B cell (primary cell): ENCODE results near the gene HGFAC. TPM values are rescaled to one million over a fixed set of nuclear protein-coding genes. Genes with fewer than 3 reads are reported as not detected.

Source experiments
- ATAC-seq: fragments of 200-7000 bp; cut with Tn5 transposase; one replicate; pipeline ENCODE4 v1.10.0; 2021; ENCODE audit warnings: low read depth, mild to moderate bottlenecking, moderate number of reproducible peaks, moderate library complexity
- CTCF ChIA-PET: fragments of 350-600 bp; sonication (Branson Sonifier 250); formaldehyde crosslinking; loops from one replicate; lab custom pipeline; 2021; ENCODE audit warnings: antibody characterized with exemption, inconsistent platforms; lab: Charles Lee
- POLR2A ChIA-PET: fragments of 350-600 bp; sonication (Branson Sonifier 250); formaldehyde crosslinking; loops from one replicate; lab custom pipeline; 2021; ENCODE audit warnings: antibody characterized with exemption; lab: Charles Lee
- DNase-seq: peaks from one replicate; pipeline ENCODE4 v3.0.0; 2013
- H2AFZ ChIP-seq: 2 replicates; pipeline ENCODE4 v1.6.1; 2012; ENCODE audit warnings: mild to moderate bottlenecking, low read depth, low read length; ENCODE audit not compliant: insufficient read depth, poor library complexity, severe bottlenecking
- H3K27ac ChIP-seq, 2 donors: 1 replicate in 1 of 2; 2 replicates in 1 of 2; pipeline ENCODE4 v1.5.1; 2012 to 2013; ENCODE audit warnings: low read length in 2 of 2, mild to moderate bottlenecking in 2 of 2, moderate library complexity in 1 of 2
- H3K27me3 ChIP-seq, 4 experiments: fragments of 200-600 bp in 1 of 4; sonication (generic) in 1 of 4; replicated peaks in 1 of 4; 1 replicate in 2 of 4; 2 replicates in 2 of 4; pipeline versions ENCODE4 v1.6.1 to v1.7.0; 2013 to 2016; ENCODE audit warnings: low read length in 3 of 4, mild to moderate bottlenecking in 2 of 4, mixed read lengths in 1 of 4, moderate library complexity in 1 of 4; ENCODE audit not compliant: insufficient read depth in 4 of 4, control insufficient read depth in 3 of 4; ENCODE audit errors: control extremely low read depth in 1 of 4
- H3K36me3 ChIP-seq, 2 experiments: replicated peaks in 1 of 2; 1 replicate in 1 of 2; 2 replicates in 1 of 2; pipeline versions ENCODE4 v1.6.1 to v1.7.1; 2013; ENCODE audit warnings: low read length in 1 of 2; ENCODE audit not compliant: insufficient read depth in 2 of 2, control insufficient read depth in 1 of 2; ENCODE audit errors: control extremely low read depth in 1 of 2, extremely low read depth in 1 of 2
- H3K4me1 ChIP-seq, 2 donors: fragments of 200-600 bp in 1 of 2; sonication (generic) in 1 of 2; 1 replicate in 1 of 2; 2 replicates in 1 of 2; pipeline versions ENCODE4 v1.5.1 to v1.6.1; 2013 to 2017; ENCODE audit warnings: low read length in 2 of 2; ENCODE audit not compliant: control insufficient read depth in 2 of 2, insufficient read depth in 2 of 2
- H3K4me2 ChIP-seq: replicated peaks from 2 replicates; pipeline ENCODE3; 2012; ENCODE audit warnings: mild to moderate bottlenecking, low read depth, low read length; ENCODE audit not compliant: poor library complexity, severe bottlenecking
- H3K4me3 ChIP-seq, 5 experiments: fragments of 200-600 bp in 1 of 5; sonication (generic) in 1 of 5; 1 replicate in 3 of 5; 2 replicates in 2 of 5; pipeline versions ENCODE4 v1.5.1 to v1.7.0; 2011 to 2016; ENCODE audit warnings: low read length in 4 of 5, mild to moderate bottlenecking in 4 of 5, low read depth in 2 of 5, control low read depth in 1 of 5, moderate library complexity in 1 of 5; ENCODE audit not compliant: insufficient read depth in 1 of 5; ENCODE audit errors: control extremely low read depth in 1 of 5, extremely low read depth in 1 of 5
- H3K79me2 ChIP-seq: fragments of 200-600 bp; sonication (generic); one replicate; pipeline ENCODE4 v1.6.0; 2016; ENCODE audit warnings: low read length; ENCODE audit not compliant: control insufficient read depth, insufficient read depth
- H3K9ac ChIP-seq: fragments of 200-600 bp; sonication (generic); 2 replicates; pipeline ENCODE4 v1.6.1; 2017; ENCODE audit warnings: mild to moderate bottlenecking, low read length, moderate library complexity
- H3K9me3 ChIP-seq, 3 donors: one replicate each; pipeline versions ENCODE4 v1.6.1 to v1.7.1; 2013; ENCODE audit warnings: low read length in 2 of 3; ENCODE audit not compliant: control insufficient read depth in 2 of 3, insufficient read depth in 1 of 3; ENCODE audit errors: control extremely low read depth in 1 of 3
- H4K20me1 ChIP-seq: 2 replicates; pipeline ENCODE4 v1.6.0; 2012; ENCODE audit warnings: mild to moderate bottlenecking, low read length; ENCODE audit not compliant: insufficient read depth, control insufficient read depth, poor library complexity, severe bottlenecking
- H3K27ac Mint-ChIP-seq: one replicate; pipeline ENCODE4 v1.8.0; 2021; ENCODE audit warnings: mixed read lengths
- H3K27me3 Mint-ChIP-seq: one replicate; pipeline ENCODE4 v1.8.0; 2021; ENCODE audit warnings: mixed read lengths
- H3K4me1 Mint-ChIP-seq: one replicate; pipeline ENCODE4 v1.8.0; 2021; ENCODE audit warnings: mixed read lengths
- H3K4me3 Mint-ChIP-seq: one replicate; pipeline ENCODE4 v1.8.0; 2021; ENCODE audit warnings: mixed read lengths
- H3K9me3 Mint-ChIP-seq: one replicate; pipeline ENCODE4 v1.8.0; 2022; ENCODE audit warnings: mixed read lengths; ENCODE audit not compliant: insufficient read depth
- EZH2 ChIP-seq: IDR thresholded peaks from 2 replicates; pipeline ENCODE4 v1.6.1; 2012; ENCODE audit warnings: borderline replicate concordance, low read depth, mild to moderate bottlenecking, moderate library complexity, low read length; ENCODE audit not compliant: insufficient read depth, poor library complexity, severe bottlenecking
- WGBS: methylation state at CpG from one replicate; pipeline ENCODE4 v1.1.5; 2013; ENCODE audit warnings: missing lambda C conversion rate; ENCODE audit not compliant: insufficient coverage; 5-methylcytosine and 5-hydroxymethylcytosine counted together
- intact Hi-C: fragments of 100-400 bp; cut with micrococcal nuclease; formaldehyde crosslinking; loops from one replicate; pipeline ENCODE4 v1.10.0; 2022
- polyA plus RNA-seq: library from polyadenylated mRNA; depleted of rRNA; stranded (reverse); fragments of >200 nt; gene quantifications from 2 replicates; pipeline ENCODE4 v1.2.3, GENCODE V29; 2012
- total RNA-seq, 2 donors: library from RNA; stranded (reverse); fragments of 120-200 nt in 1 of 2; gene quantifications; 1 replicate in 1 of 2; 2 replicates in 1 of 2; pipeline versions ENCODE4 v1.2.3 to v1.2.4, GENCODE V29; 2013 to 2022
- TF ChIP-seq, protein P1 (sequence below): fragments of 200-600 bp; IDR thresholded peaks from one replicate; pipeline ENCODE4 v1.8.0; 2022; ENCODE audit warnings: antibody characterized with exemption, mild to moderate bottlenecking

The HGFAC gene
- total and polyA plus RNA-seq, 2 donors (not counting 1 experiment from before 2014, with no cell fraction given), result not detected

DNA sequence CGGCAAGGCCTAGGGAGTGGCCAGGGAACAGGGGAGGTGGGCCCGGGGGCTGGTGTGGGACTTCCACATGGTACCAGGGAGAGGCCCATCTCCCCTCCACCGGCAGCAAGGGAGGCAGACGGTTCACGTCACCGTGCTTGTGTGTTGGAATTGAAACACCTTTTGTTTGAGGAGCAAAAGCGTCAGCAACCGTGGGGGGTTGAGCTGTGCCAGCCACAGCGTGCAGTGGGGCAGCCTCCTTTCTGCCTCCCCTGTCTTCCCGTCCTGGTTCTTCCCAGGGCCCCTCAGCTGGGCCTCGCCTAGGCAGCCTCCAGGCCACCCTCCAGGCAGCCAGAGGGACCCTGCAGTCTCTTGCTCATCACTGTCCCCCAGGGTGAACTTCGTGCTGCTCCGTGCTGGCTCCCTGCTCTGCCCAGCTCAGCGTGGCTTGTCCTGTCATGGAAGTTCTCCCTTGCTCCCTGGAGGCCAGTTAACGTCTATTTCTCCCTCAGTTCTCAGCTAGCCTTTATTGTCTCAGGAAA, 32.1 kb upstream of the HGFAC start:
- peaks cover 7% of the 10 kb centered on the region for H3K4me1 Mint-ChIP-seq
- Histone ChIP-seq H3K79me2 (no peaks in the 10 kb centered on the region), H3K9me3 (peaks cover 0 to 4% (median 0%) of the 10 kb centered on the region in 3 donors), H3K36me3 (no peaks in the 10 kb centered on the region), H3K4me2 (no peak overlapping the region), H3K27me3 (no peaks in the 10 kb centered on the region), H3K9ac (no peak overlapping the region), H3K4me3 (no peak overlapping the region), H4K20me1 (no peaks in the 10 kb centered on the region), H3K4me1 (peaks cover 3 to 7% of the 10 kb centered on the region in 2 donors), H3K27ac (no peak overlapping the region), H2AFZ (no peak overlapping the region)
- no peak for TF ChIP-seq EZH2
- TF ChIP-seq, protein P1, sequence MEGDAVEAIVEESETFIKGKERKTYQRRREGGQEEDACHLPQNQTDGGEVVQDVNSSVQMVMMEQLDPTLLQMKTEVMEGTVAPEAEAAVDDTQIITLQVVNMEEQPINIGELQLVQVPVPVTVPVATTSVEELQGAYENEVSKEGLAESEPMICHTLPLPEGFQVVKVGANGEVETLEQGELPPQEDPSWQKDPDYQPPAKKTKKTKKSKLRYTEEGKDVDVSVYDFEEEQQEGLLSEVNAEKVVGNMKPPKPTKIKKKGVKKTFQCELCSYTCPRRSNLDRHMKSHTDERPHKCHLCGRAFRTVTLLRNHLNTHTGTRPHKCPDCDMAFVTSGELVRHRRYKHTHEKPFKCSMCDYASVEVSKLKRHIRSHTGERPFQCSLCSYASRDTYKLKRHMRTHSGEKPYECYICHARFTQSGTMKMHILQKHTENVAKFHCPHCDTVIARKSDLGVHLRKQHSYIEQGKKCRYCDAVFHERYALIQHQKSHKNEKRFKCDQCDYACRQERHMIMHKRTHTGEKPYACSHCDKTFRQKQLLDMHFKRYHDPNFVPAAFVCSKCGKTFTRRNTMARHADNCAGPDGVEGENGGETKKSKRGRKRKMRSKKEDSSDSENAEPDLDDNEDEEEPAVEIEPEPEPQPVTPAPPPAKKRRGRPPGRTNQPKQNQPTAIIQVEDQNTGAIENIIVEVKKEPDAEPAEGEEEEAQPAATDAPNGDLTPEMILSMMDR, result no peak
- no peaks in the 10 kb centered on the region for H3K27me3 Mint-ChIP-seq
- H3K4me3 Mint-ChIP-seq, result no peak overlapping the region
- CTCF ChIA-PET, result no interaction called here
- DNase-seq (no peak), ATAC-seq (no peak)
- no peak overlapping the region for H3K27ac Mint-ChIP-seq
- 86% methylated on average over 13 of the region's 15 CpGs for WGBS
- intact Hi-C loops, result no loop called here
- H3K9me3 Mint-ChIP-seq, result no peaks in the 10 kb centered on the region
- POLR2A ChIA-PET, result interaction anchor here (0.6 kb wide), 1 partner anchor 1406 kb away, joined by 5 read pairs; no protein-coding TSS in a partner anchor

DNA sequence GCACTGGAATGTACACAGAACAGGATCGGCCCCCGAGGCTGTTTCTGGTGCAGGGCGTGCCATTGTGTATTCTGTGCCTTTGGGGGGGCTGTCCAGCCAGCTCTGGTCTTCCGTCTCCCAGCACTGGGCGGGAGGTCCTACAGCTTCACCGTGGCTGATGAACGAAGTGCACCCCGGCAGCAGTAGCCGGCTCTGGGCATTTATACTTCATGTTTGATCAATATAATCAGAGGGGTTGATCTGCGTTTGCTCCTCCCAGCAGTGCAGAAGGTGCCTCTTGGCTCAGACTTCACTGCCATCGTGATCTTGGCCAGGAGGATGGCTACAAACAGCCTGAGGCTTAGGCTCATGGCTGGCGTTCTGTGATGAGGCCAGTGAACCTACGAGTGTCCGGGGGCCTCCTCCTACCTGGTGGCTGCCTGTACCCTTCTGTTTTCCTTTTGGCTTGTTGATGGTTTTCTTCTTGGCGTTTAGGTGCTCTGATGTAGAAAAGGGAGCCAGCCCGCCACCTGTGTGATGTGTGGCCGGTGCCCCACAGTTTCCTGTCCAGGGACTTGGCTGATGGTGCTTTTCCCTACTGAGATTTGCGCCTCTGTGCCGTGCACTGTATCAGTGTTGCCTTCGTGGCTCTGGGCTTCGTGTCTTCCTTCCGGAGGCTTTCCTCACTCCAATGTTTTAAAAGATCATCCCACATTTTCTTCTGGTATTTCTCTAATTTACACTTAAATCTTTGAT, 31.2 kb upstream of the HGFAC start:
- H3K27me3 Mint-ChIP-seq, result no peaks in the 10 kb centered on the region
- H3K4me2 ChIP-seq, result no peak overlapping the region
- 93% methylated on average over 17 of the region's 22 CpGs for WGBS

More for the DNA sequence above, 31.2 kb upstream of the HGFAC start:
- no peak overlapping the region for H3K9ac ChIP-seq
- DNase-seq, result no peak
- no peak overlapping the region for H3K4me3 ChIP-seq
- H3K27ac Mint-ChIP-seq, result no peak overlapping the region
- H3K9me3 ChIP-seq, result no peaks in the 10 kb centered on the region
- no peak overlapping the region for H3K4me3 Mint-ChIP-seq
- H3K4me1 Mint-ChIP-seq, result peaks cover 9% of the 10 kb centered on the region
- H3K79me2 ChIP-seq, result no peaks in the 10 kb centered on the region
- TF ChIP-seq, protein P1, result no peak
- no peak for TF ChIP-seq EZH2
- POLR2A ChIA-PET, result no interaction called here
- intact Hi-C loops, result no loop called here
- no peaks in the 10 kb centered on the region for H4K20me1 ChIP-seq
- peaks cover 3 to 7% of the 10 kb centered on the region in 2 donors for H3K4me1 ChIP-seq
- no peak overlapping the region for H2AFZ ChIP-seq
- ATAC-seq, result no peak
- H3K9me3 Mint-ChIP-seq, result no peaks in the 10 kb centered on the region
- no peaks in the 10 kb centered on the region for H3K27me3 ChIP-seq
- CTCF ChIA-PET, result no interaction called here
- H3K36me3 ChIP-seq, result no peaks in the 10 kb centered on the region
- no peak overlapping the region for H3K27ac ChIP-seq
